Measurements from ENCODE around the gene WWOX. TPM values are rescaled to one million over a fixed set of nuclear protein-coding genes. Genes with fewer than 3 reads are reported as not detected.

The WWOX gene
- total RNA-seq, 1 experiment from 2014 or later, result 15.6 TPM

DNA sequence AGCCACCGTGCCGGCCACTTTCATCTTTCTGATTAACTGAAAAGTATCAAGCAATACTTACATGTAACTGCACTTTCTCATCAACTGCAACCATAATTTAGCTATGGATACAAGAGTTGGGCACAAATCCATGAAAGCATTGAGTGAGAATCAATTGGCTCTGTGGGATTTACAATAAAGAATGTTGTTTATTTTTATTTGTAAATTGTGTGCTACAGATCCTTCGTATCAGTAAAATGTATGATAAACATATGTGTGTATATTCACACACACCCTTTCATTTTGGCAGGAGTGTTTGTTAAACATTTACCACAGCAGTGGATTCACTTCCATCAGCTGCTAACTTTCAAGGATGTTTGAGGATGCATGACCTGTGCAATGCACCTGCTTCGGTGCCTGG, 411.0 kb downstream of the WWOX start:
- peaks cover 9% of the 10 kb centered on the region in 2 experiments; a peak in 2 of 4 replicates for H3K4me1 Mint-ChIP-seq
- no peaks in the 10 kb centered on the region for H3K9me3 Mint-ChIP-seq
- Histone ChIP-seq H3K23me2 (ENCODE audit: insufficient read length, low read depth, low read length, poor library complexity, severe bottlenecking) (no peaks in the 10 kb centered on the region), H2BK120ac (ENCODE audit: low read depth, low read length, poor library complexity, severe bottlenecking) (no peak overlapping the region), H4K91ac (ENCODE audit: insufficient read length, low read depth, low read length) (no peak overlapping the region), H4K5ac (ENCODE audit: insufficient read length, low read depth, low read length) (no peak overlapping the region), H3K23ac (ENCODE audit: insufficient read length, low read depth, low read length) (no peak overlapping the region), H2BK5ac (ENCODE audit: insufficient read length, low read length) (no peak overlapping the region), H3K9me3 (ENCODE audit: control insufficient read depth, low read depth, low read length) (no peaks in the 10 kb centered on the region), H3K79me2 (ENCODE audit: insufficient read depth, low read length) (no peaks in the 10 kb centered on the region), H3T11ph (ENCODE audit: low read length) (no peak overlapping the region), H2BK20ac (ENCODE audit: low read depth, low read length, poor library complexity, severe bottlenecking) (no peak overlapping the region), H2AK5ac (ENCODE audit: insufficient read length, low read length) (no peak overlapping the region), H2AFZ (ENCODE audit: low read length) (no peak overlapping the region), H4K8ac (replicated peaks; ENCODE audit: insufficient read length, low read depth, low read length) (no peak overlapping the region), H3K14ac (ENCODE audit: insufficient read depth, low read length) (no peak overlapping the region), H2BK15ac (ENCODE audit: low read depth, low read length) (no peak overlapping the region), H3K18ac (ENCODE audit: insufficient read length, low read depth, low read length) (no peak overlapping the region), H3K79me1 (ENCODE audit: insufficient read depth, low read depth, low read length, poor library complexity, severe bottlenecking) (no peaks in the 10 kb centered on the region), H2BK12ac (ENCODE audit: insufficient read length, low read depth, low read length) (no peak overlapping the region), H3K4me2 (ENCODE audit: insufficient read depth, insufficient read length, low read length) (no peak overlapping the region), H3K9ac (ENCODE audit: extremely low read depth, insufficient read length, low read length) (no peak overlapping the region), H3K27ac (ENCODE audit: insufficient read length, low read depth, low read length) (no peak overlapping the region), H3K56ac (ENCODE audit: insufficient read length, low read depth, low read length) (no peak overlapping the region), H3K27me3 (ENCODE audit: insufficient read depth, low read length) (no peaks in the 10 kb centered on the region), H3K4me1 (ENCODE audit: insufficient read depth, low read length) (no peaks in the 10 kb centered on the region), H4K20me1 (ENCODE audit: control insufficient read depth, insufficient read depth, insufficient read length) (no peaks in the 10 kb centered on the region), H3K4ac (ENCODE audit: low read depth, low read length) (no peak overlapping the region)
- no CpG with 5 or more reads among the region's 4 CpGs for WGBS (ENCODE audit: extremely low coverage, insufficient read length, low lambda C conversion rate)
- no peaks in the 10 kb centered on the region; the same call in none of the 2 replicates for H3K27me3 Mint-ChIP-seq (ENCODE audit: low read depth)
- H3K4me3 Mint-ChIP-seq, result no peak overlapping the region
- no peaks in the 10 kb centered on the region for H3K36me3 Mint-ChIP-seq (ENCODE audit: insufficient read depth in 1 of 3, low read depth in 3 of 3)
- H3K27ac Mint-ChIP-seq, result no peak overlapping the region
- TF ChIP-seq, protein P1, sequence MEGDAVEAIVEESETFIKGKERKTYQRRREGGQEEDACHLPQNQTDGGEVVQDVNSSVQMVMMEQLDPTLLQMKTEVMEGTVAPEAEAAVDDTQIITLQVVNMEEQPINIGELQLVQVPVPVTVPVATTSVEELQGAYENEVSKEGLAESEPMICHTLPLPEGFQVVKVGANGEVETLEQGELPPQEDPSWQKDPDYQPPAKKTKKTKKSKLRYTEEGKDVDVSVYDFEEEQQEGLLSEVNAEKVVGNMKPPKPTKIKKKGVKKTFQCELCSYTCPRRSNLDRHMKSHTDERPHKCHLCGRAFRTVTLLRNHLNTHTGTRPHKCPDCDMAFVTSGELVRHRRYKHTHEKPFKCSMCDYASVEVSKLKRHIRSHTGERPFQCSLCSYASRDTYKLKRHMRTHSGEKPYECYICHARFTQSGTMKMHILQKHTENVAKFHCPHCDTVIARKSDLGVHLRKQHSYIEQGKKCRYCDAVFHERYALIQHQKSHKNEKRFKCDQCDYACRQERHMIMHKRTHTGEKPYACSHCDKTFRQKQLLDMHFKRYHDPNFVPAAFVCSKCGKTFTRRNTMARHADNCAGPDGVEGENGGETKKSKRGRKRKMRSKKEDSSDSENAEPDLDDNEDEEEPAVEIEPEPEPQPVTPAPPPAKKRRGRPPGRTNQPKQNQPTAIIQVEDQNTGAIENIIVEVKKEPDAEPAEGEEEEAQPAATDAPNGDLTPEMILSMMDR (conservative IDR thresholded peaks at IDR 0.05), result no peak
- DNase-seq, result no peak
